ENCODE results near the gene SPATA2.
"Not testable (repeated sequence)": the region's sequence is repeated elsewhere in the genome, so short reads cannot be mapped to it uniquely, and the experiment has no call there.

DNA sequence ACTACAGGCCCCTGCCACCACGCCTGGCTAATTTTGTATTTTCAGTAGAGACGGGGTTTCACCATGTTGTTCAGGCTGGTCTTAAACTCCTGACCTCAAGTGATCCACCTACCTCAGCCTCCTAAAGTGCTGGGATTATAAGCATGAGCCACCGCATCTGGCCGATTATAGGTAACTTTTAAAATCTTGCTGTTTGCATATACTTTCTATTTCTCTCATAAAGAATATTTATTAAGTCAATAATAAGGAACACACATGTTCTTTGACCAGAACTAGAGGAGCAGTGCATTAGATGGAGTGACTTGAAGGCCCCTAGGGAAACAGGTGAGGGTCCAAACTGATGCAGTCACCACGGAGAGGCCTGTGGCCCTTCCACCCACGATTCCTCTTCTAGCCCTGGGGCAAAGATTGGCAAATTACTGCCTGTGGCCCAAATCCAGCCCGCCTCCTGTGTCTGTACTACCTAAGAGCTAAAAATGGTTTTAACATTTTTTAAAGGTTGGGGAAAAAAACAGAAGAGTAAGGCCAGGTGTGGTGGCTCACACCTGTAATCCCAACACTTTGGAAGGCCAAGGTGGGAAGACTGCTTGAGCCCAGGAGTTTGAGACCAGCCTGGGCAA is 19.7 kb downstream of the SPATA2 start:
- not testable (repeated sequence) for TF ChIP-seq CHD2 (IDR thresholded peaks at IDR 0.05; ENCODE audit: low read length); POLR2A (IDR thresholded peaks at IDR 0.05; ENCODE audit: control extremely low read depth in 1 of 2, low read depth in 2 of 2, low read length in 2 of 2); CBX5 (IDR thresholded peaks at IDR 0.05; ENCODE audit: low read depth, low read length); TAF1 (IDR thresholded peaks at IDR 0.05; ENCODE audit: low read depth, low read length); RXRA (IDR thresholded peaks at IDR 0.05; ENCODE audit: insufficient read depth, low read depth, low read length); YY1 (IDR thresholded peaks at IDR 0.05; ENCODE audit: low read depth, low read length); KDM5A (IDR thresholded peaks at IDR 0.05; ENCODE audit: low read length); KDM1A (IDR thresholded peaks at IDR 0.05; ENCODE audit: borderline replicate concordance, low read length); SIX5 (IDR thresholded peaks at IDR 0.05; ENCODE audit: low read depth, low read length)

Data from H1 (cell line).